PFSK-1 (cell line): ENCODE results near the gene FOLR1.

ENCODE experiments used
- POLR2AphosphoS5 ChIP-seq: IDR thresholded peaks from 2 replicates; pipeline ENCODE4 v1.6.1; 2012; ENCODE audit warnings: low read depth, mild to moderate bottlenecking, control low read depth, low read length, moderate library complexity
- REST ChIP-seq, 2 experiments: IDR thresholded peaks; 2 replicates each; pipeline versions ENCODE4 v1.6.1 to v1.8.0; 2011 to 2012; ENCODE audit warnings: low read depth in 2 of 2, low read length in 2 of 2, control low read depth in 1 of 2, inconsistent platforms in 1 of 2, mild to moderate bottlenecking in 1 of 2, moderate library complexity in 1 of 2; ENCODE audit not compliant: insufficient read depth in 1 of 2
- SIN3A ChIP-seq: IDR thresholded peaks from 2 replicates; pipeline ENCODE4 v1.6.1; 2012; ENCODE audit warnings: mild to moderate bottlenecking, low read length, moderate library complexity, borderline replicate concordance; ENCODE audit not compliant: insufficient read depth

- TF ChIP-seq POLR2AphosphoS5, result no peak
- TF ChIP-seq REST (IDR thresholded peaks at IDR 0.05; ENCODE audit: insufficient read depth in 1 of 2, low read depth in 2 of 2, low read length in 2 of 2), result no peak
- no peak for TF ChIP-seq SIN3A
Observed at GRCh38 chr11:72220696-72221363, 28.9 kb downstream of the FOLR1 start.
